K562 (cell line): ENCODE results near the gene KCNK2. TPM values are rescaled to one million over a fixed set of nuclear protein-coding genes. Genes with fewer than 3 reads are reported as not detected.

Experiments used
- ATAC-seq: fragments of 200-7000 bp; cut with Tn5 transposase; 3 replicates; pipeline ENCODE4 v1.9.1; 2020; ENCODE audit warnings: moderate library complexity
- BruUV-seq: library from RNA; stranded (reverse); fragments of 400-500 nt; replicated peaks from 2 replicates; lab custom pipeline; 2021; lab: Mats Ljungman, UMichigan
- CTCF ChIA-PET: fragments of 300-600 bp; formaldehyde crosslinking; extraction: SDS; loops from one replicate; lab custom pipeline; 2021; ENCODE audit warnings: low intra/inter-chr PET ratio; lab: Yijun Ruan, JAX
- POLR2A ChIA-PET: fragments of 300-600, 350-650 bp; sonication (Branson Sonifier 250); formaldehyde crosslinking; extraction: SDS; loops from one replicate; lab custom pipeline; 2021; ENCODE audit warnings: antibody characterized with exemption, inconsistent platforms; lab: Yijun Ruan, JAX
- DNase-seq, 4 experiments: peaks; one replicate each; pipeline versions ENCODE4 v3.0.0 to v3.0.0-alpha.2; 2011 to 2018; ENCODE audit warnings: low spot score in 3 of 4, mixed read lengths in 3 of 4; ENCODE audit errors: extremely low read depth in 1 of 4
- FAIRE-seq: peaks from 2 replicates; lab custom pipeline; 2011; peaks lifted over from hg19 to GRCh38; lab: Jason Lieb, UNC
- H2AFZ ChIP-seq: 2 replicates; pipeline ENCODE4 v1.6.0; 2011; ENCODE audit warnings: low read depth, low read length, control low read depth, inconsistent platforms
- H3K27ac ChIP-seq: fragments of 200-600 bp; 3 replicates; pipeline ENCODE4 v1.8.0; 2011; ENCODE audit warnings: low read depth, mild to moderate bottlenecking, control low read depth, inconsistent platforms, low read length, moderate library complexity, mixed read lengths; ENCODE audit errors: extremely low read depth
- H3K27me3 ChIP-seq, 2 experiments: fragments of 300-600 bp in 1 of 2; 2 replicates in 1 of 2; 3 replicates in 1 of 2; pipeline versions ENCODE4 v1.6.0 to v1.8.0; 2011; ENCODE audit warnings: inconsistent platforms in 2 of 2, low read length in 2 of 2, mild to moderate bottlenecking in 1 of 2, mixed read lengths in 1 of 2, moderate library complexity in 1 of 2; ENCODE audit not compliant: control insufficient read depth in 2 of 2, insufficient read depth in 2 of 2
- H3K36me3 ChIP-seq: fragments of 300-600 bp; 3 replicates; pipeline ENCODE4 v1.8.0; 2011; ENCODE audit warnings: mild to moderate bottlenecking, low read length, inconsistent platforms; ENCODE audit not compliant: control insufficient read depth, insufficient read depth
- H3K4me1 ChIP-seq, 2 experiments: fragments of 200-600 bp in 1 of 2; replicated peaks in 1 of 2; 2 replicates in 1 of 2; 3 replicates in 1 of 2; pipeline versions ENCODE4 v1.5.1 to v1.8.0; 2011; ENCODE audit warnings: inconsistent platforms in 2 of 2, low read length in 2 of 2, mild to moderate bottlenecking in 1 of 2, mixed read lengths in 1 of 2, moderate library complexity in 1 of 2; ENCODE audit not compliant: control insufficient read depth in 2 of 2, insufficient read depth in 2 of 2
- H3K4me2 ChIP-seq: 2 replicates; pipeline ENCODE4 v1.6.1; 2011; ENCODE audit warnings: low read length, control low read depth, inconsistent platforms, mixed read lengths; ENCODE audit not compliant: insufficient read depth
- H3K4me3 ChIP-seq: fragments of 200-600 bp; sonication (generic), shearing (Covaris generic); 2 replicates; pipeline ENCODE4 v1.5.1; 2016; ENCODE audit warnings: control low read depth, inconsistent platforms
- H3K79me2 ChIP-seq: fragments of 200-600 bp; 3 replicates; pipeline ENCODE4 v1.8.0; 2011; ENCODE audit warnings: low read length, inconsistent platforms; ENCODE audit not compliant: control insufficient read depth, insufficient read depth
- H3K9ac ChIP-seq, 2 experiments: 2 replicates each; pipeline versions ENCODE4 v1.6.0 to v1.6.1; 2011; ENCODE audit warnings: low read depth in 2 of 2, low read length in 2 of 2, control low read depth in 1 of 2, inconsistent platforms in 1 of 2, mild to moderate bottlenecking in 1 of 2, mixed read lengths in 1 of 2; ENCODE audit not compliant: insufficient read depth in 1 of 2
- H3K9me1 ChIP-seq: one replicate; pipeline ENCODE4 v1.6.0; 2011; ENCODE audit warnings: inconsistent platforms, mild to moderate bottlenecking, low read length, moderate library complexity; ENCODE audit not compliant: control insufficient read depth, insufficient read depth
- H3K9me3 ChIP-seq: replicated peaks from 2 replicates; pipeline ENCODE4 v1.5.1; 2011; ENCODE audit warnings: low read depth, low read length, inconsistent platforms; ENCODE audit not compliant: control insufficient read depth, insufficient read depth
- H4K20me1 ChIP-seq: replicated peaks from 2 replicates; pipeline ENCODE4 v1.6.1; 2011; ENCODE audit warnings: low read length, inconsistent platforms, mixed read lengths; ENCODE audit not compliant: control insufficient read depth, insufficient read depth
- BRCA1 ChIP-seq, 2 experiments: fragments of 450-650 bp in 1 of 2; sonication (generic) in 1 of 2; formaldehyde crosslinking in 1 of 2; IDR thresholded peaks; 2 replicates each; pipeline versions ENCODE4 v1.5.0 to v1.6.1; 2017 to 2020; ENCODE audit warnings: mild to moderate bottlenecking in 1 of 2, missing genetic modification reagents in 1 of 2
- DIDO1 ChIP-seq: fragments of 450-650 bp; IDR thresholded peaks from 2 replicates; pipeline ENCODE4 v1.6.1; 2016; ENCODE audit warnings: low read depth, missing biosample characterization, missing genetic modification characterization
- HNRNPK ChIP-seq: fragments of 200-400 bp; formaldehyde crosslinking; IDR thresholded peaks from one replicate; pipeline ENCODE4 v1.6.1; 2018; ENCODE audit warnings: mild to moderate bottlenecking, low read depth, low read length; ENCODE audit not compliant: poor library complexity, severe bottlenecking
- SMAD3 ChIP-seq: fragments of 450-650 bp; formaldehyde crosslinking; conservative IDR thresholded peaks from 2 replicates; pipeline ENCODE4 v1.4.0; 2020; ENCODE audit warnings: mild to moderate bottlenecking
- TFAM ChIP-seq: fragments of 250-450 bp; sonication (Bioruptor Pico); conservative IDR thresholded peaks from 2 replicates; pipeline ENCODE4 v1.5.0; 2021; ENCODE audit warnings: mild to moderate bottlenecking, moderate library complexity
- USF2 ChIP-seq: sonication (generic); formaldehyde crosslinking; IDR thresholded peaks from 2 replicates; pipeline ENCODE4 v1.5.0; 2020; ENCODE audit warnings: missing genetic modification reagents
- ZNF224 ChIP-seq: sonication (generic); formaldehyde crosslinking; IDR thresholded peaks from 2 replicates; pipeline ENCODE4 v1.8.0; 2022; ENCODE audit warnings: mild to moderate bottlenecking, missing genetic modification reagents
- ZNF274 ChIP-seq: IDR thresholded peaks from 2 replicates; pipeline ENCODE4 v1.6.1; 2011; ENCODE audit warnings: low read depth, mild to moderate bottlenecking, low read length, moderate library complexity, borderline replicate concordance
- ZNF316 ChIP-seq: fragments of 450-650 bp; IDR thresholded peaks from 2 replicates; pipeline ENCODE4 v1.6.1; 2016
- WGBS: fragments of 100-300 bp; shearing (Covaris generic); methylation state at CpG from one replicate; pipeline ENCODE4 v1.1.6; 2016; ENCODE audit warnings: low coverage, mixed read lengths; ENCODE audit not compliant: insufficient coverage; ENCODE audit errors: missing lambda C conversion rate; 5-methylcytosine and 5-hydroxymethylcytosine counted together
- in situ Hi-C: fragments of 300-500 bp; cut with MboI; formaldehyde crosslinking; loops from 4 replicates; pipeline ENCODE4 v1.15.0; 2018; ENCODE audit warnings: inconsistent platforms, mixed read lengths
- intact Hi-C: fragments of 100-400 bp; cut with micrococcal nuclease; formaldehyde crosslinking; loops from 2 replicates; pipeline ENCODE4 v1.14.2; 2022
- polyA plus RNA-seq, 8 experiments: library from polyadenylated mRNA; depleted of rRNA in 4 of 8; stranded (reverse) in 5 of 8; unstranded in 3 of 8; fragments of >200 nt; fragmentation: Nextera tagmentation in 2 of 8; fragmentation: Illumina TruSeq in 1 of 8; extraction: Ambion mirVana in 2 of 8; extraction: Trizol in 1 of 8; gene quantifications; 2 replicates each; pipeline versions ENCODE4 v1.2.1 to v1.2.3, GENCODE V29; 2011 to 2014; ENCODE audit warnings: inconsistent platforms in 1 of 8, missing spikeins in 1 of 8
- total RNA-seq, 7 experiments: library from RNA; depleted of rRNA in 6 of 7; stranded (reverse); fragments of >200 nt in 6 of 7; fragmentation: Illumina TruSeq in 2 of 7; extraction: Trizol in 2 of 7; gene quantifications; 2 replicates each; pipeline versions ENCODE4 v1.2.1 to v1.2.3, GENCODE V29; 2011 to 2021; ENCODE audit warnings: low replicate concordance in 1 of 7

The KCNK2 gene
- total and polyA plus RNA-seq, 9 of the 15 experiments (the other 6 are each of a cell fraction or from before 2014, with no cell fraction given) = 0.04 to 0.13 (median 0.05) TPM; not detected in 3

DNA sequence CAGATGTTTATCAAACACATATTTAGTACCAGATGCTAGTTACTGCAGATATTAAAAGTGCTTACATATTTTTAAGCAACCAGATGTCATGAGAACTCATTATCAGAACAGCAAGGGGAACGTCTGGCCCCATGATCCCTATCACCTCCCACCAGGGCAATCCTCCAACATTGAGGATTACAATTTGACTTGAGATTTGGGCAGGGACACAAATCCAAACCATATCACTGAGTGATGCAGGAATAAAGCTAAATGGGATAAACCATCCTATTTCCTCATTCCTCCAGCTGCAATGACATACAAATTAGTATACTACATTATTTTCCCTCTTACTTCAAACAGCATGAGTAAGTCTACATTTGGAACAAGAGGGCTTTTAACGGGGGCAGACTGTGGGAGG lies 3.1 kb upstream of the KCNK2 start (continued):
- TF ChIP-seq DIDO1 (tag) = no peak

GRCh38 chr1:215081661-215082531 lies 641 bp upstream of the KCNK2 start:
- TF ChIP-seq ZNF274 (no peak), USF2 (no peak), TFAM (no peak), ZNF224 (CRISPR knock-in tag) (no peak), ZNF316 (no peak), BRCA1 (IDR thresholded peaks at IDR 0.05) (no peak), BRCA1 (CRISPR knock-in tag; IDR thresholded peaks at IDR 0.05) (no peak), HNRNPK (no peak), SMAD3 (CRISPR knock-in tag) (no peak)
- ChIA-PET CTCF (no interaction called here), POLR2A (no interaction called here)
- no peaks in the 10 kb centered on the region for H3K79me2 ChIP-seq
- peaks cover 7 to 13% of the 10 kb centered on the region in 2 experiments; a peak in 3 of 5 replicates for H3K27me3 ChIP-seq
- in situ Hi-C loops = no loop called here
- BruUV-seq = no TSS peak
- WGBS = 2% methylated on average over 44 of the region's 44 CpGs
- no peak overlapping the region for H3K4me3 ChIP-seq
- H3K4me2 ChIP-seq = no peak overlapping the region
- H3K4me1 ChIP-seq = peaks cover 0 to 4% of the 10 kb centered on the region in 2 experiments; a peak in 1 of 5 replicates
- no peak overlapping the region for H3K9ac ChIP-seq
- H3K9me1 ChIP-seq = no peaks in the 10 kb centered on the region
- no peak for FAIRE-seq
- intact Hi-C loops = no loop called here
- no peaks in the 10 kb centered on the region for H3K9me3 ChIP-seq
- H2AFZ ChIP-seq = no peak overlapping the region
- no peak overlapping the region for H3K27ac ChIP-seq
- H4K20me1 ChIP-seq = no peaks in the 10 kb centered on the region
- H3K36me3 ChIP-seq = no peaks in the 10 kb centered on the region
- ATAC-seq = no peak
- no peak for DNase-seq
